GM12872 (cell line): ENCODE results near the gene LIPI.
A peak's percentile ranks its signal among the peaks of the same experiment; 100 is the strongest.

Experiments
- TF ChIP-seq, protein P1 (sequence below): IDR thresholded peaks from 3 replicates; pipeline ENCODE4 v1.5.1; 2011; ENCODE audit warnings: low read depth, mild to moderate bottlenecking, low read length, moderate library complexity; ENCODE audit not compliant: insufficient read depth

LIPI gene

DNA sequence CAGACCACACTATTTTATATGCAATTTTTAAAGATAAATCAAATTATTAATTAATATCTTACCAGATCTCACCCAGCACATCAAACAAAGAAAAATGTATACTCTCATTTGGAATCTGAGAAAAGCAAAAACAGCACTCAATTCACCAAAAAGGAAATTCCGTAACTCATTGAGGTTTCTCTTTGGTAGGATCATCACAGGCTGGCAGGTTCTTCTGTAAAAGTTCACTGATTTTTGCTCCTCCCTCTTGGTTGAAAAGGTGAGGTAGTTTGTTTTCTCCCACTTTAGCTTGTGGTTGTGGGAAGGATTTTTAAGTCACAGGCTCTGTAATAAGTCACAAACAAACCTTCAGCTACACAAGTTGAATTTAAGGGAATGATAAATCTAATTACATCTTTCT, at the start of gene LIPI:
Gene LIPI, minus strand, starts transcription at position 218 of the 400 bp plus-strand sequence. Its CDS starts 110 bp downstream, at position 108.
- TF ChIP-seq, protein P1, sequence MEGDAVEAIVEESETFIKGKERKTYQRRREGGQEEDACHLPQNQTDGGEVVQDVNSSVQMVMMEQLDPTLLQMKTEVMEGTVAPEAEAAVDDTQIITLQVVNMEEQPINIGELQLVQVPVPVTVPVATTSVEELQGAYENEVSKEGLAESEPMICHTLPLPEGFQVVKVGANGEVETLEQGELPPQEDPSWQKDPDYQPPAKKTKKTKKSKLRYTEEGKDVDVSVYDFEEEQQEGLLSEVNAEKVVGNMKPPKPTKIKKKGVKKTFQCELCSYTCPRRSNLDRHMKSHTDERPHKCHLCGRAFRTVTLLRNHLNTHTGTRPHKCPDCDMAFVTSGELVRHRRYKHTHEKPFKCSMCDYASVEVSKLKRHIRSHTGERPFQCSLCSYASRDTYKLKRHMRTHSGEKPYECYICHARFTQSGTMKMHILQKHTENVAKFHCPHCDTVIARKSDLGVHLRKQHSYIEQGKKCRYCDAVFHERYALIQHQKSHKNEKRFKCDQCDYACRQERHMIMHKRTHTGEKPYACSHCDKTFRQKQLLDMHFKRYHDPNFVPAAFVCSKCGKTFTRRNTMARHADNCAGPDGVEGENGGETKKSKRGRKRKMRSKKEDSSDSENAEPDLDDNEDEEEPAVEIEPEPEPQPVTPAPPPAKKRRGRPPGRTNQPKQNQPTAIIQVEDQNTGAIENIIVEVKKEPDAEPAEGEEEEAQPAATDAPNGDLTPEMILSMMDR = no peak

DNA sequence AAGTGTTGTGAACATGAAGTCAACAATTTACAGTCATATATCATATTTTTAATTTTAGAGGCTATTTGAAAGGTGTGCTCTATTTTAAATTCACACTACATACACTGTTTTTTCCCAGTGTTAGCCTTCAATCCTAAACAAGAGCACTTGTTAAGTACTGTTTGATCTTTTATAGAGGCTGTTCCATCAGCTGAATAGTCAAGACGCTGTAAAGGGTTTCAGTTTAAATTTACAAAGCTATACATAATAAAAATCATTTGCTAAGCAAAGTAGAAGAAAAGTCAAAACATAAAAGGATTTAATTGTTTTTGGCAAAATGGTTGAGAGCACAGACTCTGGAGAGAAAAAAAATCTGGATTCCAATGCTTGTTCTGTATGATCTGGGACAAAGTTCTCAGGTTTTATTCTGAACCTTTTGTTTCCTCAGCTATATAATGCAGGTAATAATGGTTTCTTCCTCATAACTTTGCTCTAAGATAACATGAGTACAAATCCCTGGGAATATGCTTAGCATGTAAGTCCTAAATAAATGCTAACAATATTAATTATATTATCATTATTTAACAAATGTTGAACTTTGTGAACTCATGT, 49.5 kb upstream of the LIPI start:
- TF ChIP-seq, protein P1 = no peak

DNA sequence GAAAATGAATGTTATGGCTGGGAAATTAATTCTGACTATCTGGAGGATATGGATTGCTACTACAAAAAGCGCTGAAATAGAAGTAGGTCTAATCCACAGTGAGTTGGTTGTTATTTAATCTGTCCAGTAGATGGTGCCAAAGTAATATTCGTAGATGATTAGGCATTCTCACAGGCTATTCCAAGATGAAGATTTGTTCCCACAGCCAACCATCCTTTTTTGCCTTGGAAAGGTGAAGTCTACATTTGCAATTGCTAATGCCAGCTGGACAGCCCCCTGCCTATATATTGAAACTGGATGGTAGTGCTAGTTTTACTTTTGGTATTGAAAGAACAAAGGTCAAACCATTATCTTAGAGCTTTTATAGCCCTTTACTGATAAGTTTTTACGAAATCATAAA, 49.0 kb upstream of the LIPI start:
- TF ChIP-seq, protein P1 = peak; percentile 45

DNA sequence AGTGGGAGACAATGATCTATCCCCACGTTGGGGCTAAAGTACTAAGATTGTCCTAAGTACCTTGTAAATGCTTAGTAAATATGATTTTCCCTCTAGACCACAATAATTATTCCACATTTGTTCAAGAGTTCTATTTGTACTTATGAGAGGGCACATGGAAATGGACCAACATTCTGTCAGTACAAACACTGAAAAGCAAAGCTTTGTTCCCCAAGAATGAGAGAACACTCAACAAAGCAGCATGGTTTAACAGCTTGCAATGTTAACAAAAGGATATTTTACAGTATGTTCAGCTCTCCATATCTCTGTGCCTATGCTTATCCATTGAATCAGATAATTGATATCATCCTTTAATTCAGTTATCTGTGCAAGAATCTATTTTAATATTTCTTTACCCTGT, 40.6 kb upstream of the LIPI start:
- TF ChIP-seq, protein P1 = no peak

DNA sequence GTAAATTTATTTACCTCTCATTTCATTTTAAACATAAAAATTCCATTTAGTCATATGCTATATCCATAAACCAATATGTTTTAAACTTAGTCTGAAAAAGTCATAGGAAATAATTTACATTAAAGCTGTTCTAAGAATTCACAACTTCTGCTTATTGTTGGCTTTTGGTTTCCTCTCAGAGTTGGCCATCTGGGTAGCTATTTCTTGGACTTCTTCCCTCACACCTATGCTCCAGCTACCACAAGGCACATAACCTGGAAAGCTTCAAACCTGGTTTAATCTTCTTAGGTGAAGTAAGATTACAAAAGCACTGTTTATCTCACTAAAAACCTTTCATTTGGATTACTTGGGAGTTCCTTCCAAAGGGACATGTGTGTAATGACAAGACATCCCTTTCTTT, 35.0 kb upstream of the LIPI start:
- TF ChIP-seq, protein P1 = no peak

DNA sequence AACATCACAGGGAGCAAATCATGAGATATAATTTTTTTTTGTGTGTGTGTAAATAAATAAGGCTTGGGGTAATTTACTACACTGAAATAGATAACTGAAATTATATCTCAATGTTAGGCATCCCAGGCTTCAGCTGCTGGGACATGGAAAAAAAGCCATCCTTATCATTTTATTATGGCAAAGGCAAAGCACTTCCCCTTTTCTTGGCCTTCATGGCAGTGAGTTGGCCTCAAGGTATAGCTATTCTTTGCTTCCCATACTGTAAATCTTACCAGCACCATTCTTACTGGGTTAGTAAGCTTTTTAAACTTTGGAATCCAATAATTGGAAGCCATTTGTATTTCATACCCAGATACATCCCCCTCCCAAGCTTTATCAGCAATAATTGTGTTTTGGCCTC, 34.2 kb upstream of the LIPI start:
- TF ChIP-seq, protein P1 = no peak

DNA sequence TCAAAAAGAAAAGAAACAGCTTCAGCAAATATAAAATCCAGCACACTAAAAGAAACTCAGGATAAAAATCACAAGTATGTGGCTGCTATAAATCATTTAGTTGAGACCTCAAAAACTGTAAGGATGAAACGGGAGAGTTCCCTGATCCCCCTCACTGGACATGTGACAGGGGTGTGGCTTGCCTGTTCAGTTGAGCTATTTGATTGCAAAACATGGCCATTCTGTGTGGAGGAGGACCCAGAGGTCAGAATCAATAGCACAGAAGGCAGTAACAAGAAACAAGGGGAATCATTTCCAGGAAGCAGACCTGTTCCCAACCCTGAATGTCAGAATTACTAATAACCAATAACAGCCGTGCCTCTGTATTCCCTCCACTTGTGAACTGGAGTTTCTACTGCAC, 33.1 kb upstream of the LIPI start:
- TF ChIP-seq, protein P1 = no peak
